ENCODE data around the gene NOL11.

Gene NOL11

DNA sequence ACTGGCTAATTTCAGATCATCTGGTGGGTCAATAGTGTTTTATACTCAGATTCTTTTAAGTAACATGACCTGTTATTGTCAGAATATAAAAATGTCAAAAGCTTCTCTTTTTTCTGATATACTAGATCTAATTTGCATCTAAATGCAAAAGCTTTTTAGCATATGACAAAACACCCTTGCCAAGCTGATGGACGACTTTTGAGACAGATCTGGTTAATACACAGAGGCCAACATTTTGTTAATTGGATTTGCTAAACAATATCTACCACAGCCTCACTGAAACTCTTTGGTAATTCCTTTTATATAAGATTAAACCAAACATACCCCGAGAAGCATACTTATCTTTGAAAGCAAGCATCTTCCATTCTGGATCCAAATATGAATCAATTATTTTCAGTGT is 10.3 kb upstream of the NOL11 start:
- Histone ChIP-seq H3K18ac (ENCODE audit: low read length) (no peak overlapping the region), H3K23ac (ENCODE audit: low read length) (no peak overlapping the region), H4K12ac (ENCODE audit: low read depth, low read length) (no peak overlapping the region), H3K9me3 (ENCODE audit: insufficient read depth, low read depth, low read length) (no peaks in the 10 kb centered on the region), H3K4me2 (ENCODE audit: low read length) (no peak overlapping the region), H3K79me2 (ENCODE audit: control insufficient read depth, insufficient read depth, low read length, poor library complexity) (no peaks in the 10 kb centered on the region), H3K79me1 (ENCODE audit: low read length) (no peaks in the 10 kb centered on the region), H3K4me3 (ENCODE audit: low read depth, low read length) (no peak overlapping the region), H2BK12ac (ENCODE audit: low read length) (no peak overlapping the region), H4K91ac (ENCODE audit: low read depth, low read length) (no peak overlapping the region), H2BK5ac (ENCODE audit: low read depth, low read length, poor library complexity) (no peak overlapping the region), H3K14ac (ENCODE audit: low read length) (no peak overlapping the region), H3K27ac (ENCODE audit: low read depth, low read length) (no peak overlapping the region), H3K4me1 (ENCODE audit: control insufficient read depth in 1 of 2, insufficient read depth in 2 of 2, low read length in 2 of 2) (peaks cover 0 to 2% of the 10 kb centered on the region in 2 experiments), H4K8ac (ENCODE audit: low read depth, low read length) (no peak overlapping the region), H3K9ac (ENCODE audit: low read length) (no peak overlapping the region), H2AFZ (ENCODE audit: insufficient read depth, low read length, poor library complexity) (no peak overlapping the region), H2AK5ac (ENCODE audit: low read length) (no peak overlapping the region), H3K36me3 (ENCODE audit: control insufficient read depth in 1 of 2, insufficient read depth in 2 of 2, low read length in 2 of 2) (no peaks in the 10 kb centered on the region), H3K4ac (ENCODE audit: low read depth, low read length) (no peak overlapping the region), H3K27me3 (ENCODE audit: insufficient read depth, low read length) (no peaks in the 10 kb centered on the region), H2BK120ac (ENCODE audit: insufficient read depth, low read length, poor library complexity) (no peak overlapping the region)
- DNase-seq = no peak
- no CpG with 5 or more reads among the region's 2 CpGs for WGBS (ENCODE audit: extremely low coverage, insufficient coverage, insufficient read length)

DNA sequence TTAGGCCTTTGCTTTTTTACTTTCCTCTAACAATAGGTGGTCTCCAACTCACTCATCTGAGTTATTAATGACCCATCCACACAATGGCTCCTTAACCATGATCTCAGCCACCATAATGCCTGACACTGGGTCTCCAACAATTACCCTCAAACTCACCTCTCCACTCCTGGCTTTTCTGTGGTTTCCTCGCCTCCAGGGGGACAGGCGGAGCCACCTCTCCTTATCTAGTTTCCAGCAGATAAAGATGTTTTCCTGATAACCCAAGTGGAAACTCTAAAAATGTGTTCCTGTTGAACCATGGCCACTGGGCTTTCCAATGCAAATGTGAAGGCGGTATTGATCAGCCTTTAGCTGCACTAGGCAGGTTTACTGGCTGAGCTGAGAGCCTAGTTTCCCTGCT is 9.4 kb upstream of the NOL11 start:
- H4K8ac ChIP-seq (ENCODE audit: low read depth, low read length) = no peak overlapping the region
- no peak overlapping the region for H3K4me3 ChIP-seq (ENCODE audit: low read depth, low read length)
- no peak overlapping the region for H2BK120ac ChIP-seq (ENCODE audit: insufficient read depth, low read length, poor library complexity)
- H3K79me2 ChIP-seq (ENCODE audit: control insufficient read depth, insufficient read depth, low read length, poor library complexity) = no peaks in the 10 kb centered on the region
- no peak overlapping the region for H2AK5ac ChIP-seq (ENCODE audit: low read length)
- H3K79me1 ChIP-seq (ENCODE audit: low read length) = no peaks in the 10 kb centered on the region
- H3K27ac ChIP-seq (ENCODE audit: low read depth, low read length) = no peak overlapping the region
- no peak overlapping the region for H3K18ac ChIP-seq (ENCODE audit: low read length)
- no peak overlapping the region for H3K4me2 ChIP-seq (ENCODE audit: low read length)
- DNase-seq = no peak
- H3K9ac ChIP-seq (ENCODE audit: low read length) = no peak overlapping the region
- H3K4me1 ChIP-seq (ENCODE audit: control insufficient read depth in 1 of 2, insufficient read depth in 2 of 2, low read length in 2 of 2) = peaks cover 0 to 2% of the 10 kb centered on the region in 2 experiments
- H4K91ac ChIP-seq (ENCODE audit: low read depth, low read length) = no peak overlapping the region
- no peaks in the 10 kb centered on the region for H3K36me3 ChIP-seq (ENCODE audit: control insufficient read depth in 1 of 2, insufficient read depth in 2 of 2, low read length in 2 of 2)
- H4K12ac ChIP-seq (ENCODE audit: low read depth, low read length) = no peak overlapping the region
- no peak overlapping the region for H2BK12ac ChIP-seq (ENCODE audit: low read length)
- no peak overlapping the region for H3K14ac ChIP-seq (ENCODE audit: low read length)
- H2AFZ ChIP-seq (ENCODE audit: insufficient read depth, low read length, poor library complexity) = no peak overlapping the region
- no peak overlapping the region for H3K23ac ChIP-seq (ENCODE audit: low read length)
- H3K27me3 ChIP-seq (ENCODE audit: insufficient read depth, low read length) = no peaks in the 10 kb centered on the region
- no peak overlapping the region for H3K4ac ChIP-seq (ENCODE audit: low read depth, low read length)
- no peak overlapping the region for H2BK5ac ChIP-seq (ENCODE audit: low read depth, low read length, poor library complexity)
- no CpG with 5 or more reads among the region's 3 CpGs for WGBS (ENCODE audit: extremely low coverage, insufficient coverage, insufficient read length)
- H3K9me3 ChIP-seq (ENCODE audit: insufficient read depth, low read depth, low read length) = no peaks in the 10 kb centered on the region

- Histone ChIP-seq H3K79me1 (ENCODE audit: low read length) (no peaks in the 10 kb centered on the region), H2AK5ac (ENCODE audit: low read length) (no peak overlapping the region), H3K18ac (ENCODE audit: low read length) (no peak overlapping the region), H3K9ac (ENCODE audit: low read length) (no peak overlapping the region), H3K23ac (ENCODE audit: low read length) (no peak overlapping the region), H3K79me2 (ENCODE audit: control insufficient read depth, insufficient read depth, low read length, poor library complexity) (no peaks in the 10 kb centered on the region), H4K8ac (ENCODE audit: low read depth, low read length) (no peak overlapping the region), H3K27ac (ENCODE audit: low read depth, low read length) (no peak overlapping the region), H3K4me2 (ENCODE audit: low read length) (no peak overlapping the region), H3K4ac (ENCODE audit: low read depth, low read length) (no peak overlapping the region), H3K9me3 (ENCODE audit: insufficient read depth, low read depth, low read length) (no peaks in the 10 kb centered on the region), H3K14ac (ENCODE audit: low read length) (no peak overlapping the region), H3K4me1 (ENCODE audit: control insufficient read depth in 1 of 2, insufficient read depth in 2 of 2, low read length in 2 of 2) (peaks cover 0 to 2% of the 10 kb centered on the region in 2 experiments), H4K12ac (ENCODE audit: low read depth, low read length) (no peak overlapping the region), H2BK12ac (ENCODE audit: low read length) (no peak overlapping the region), H3K36me3 (ENCODE audit: control insufficient read depth in 1 of 2, insufficient read depth in 2 of 2, low read length in 2 of 2) (no peaks in the 10 kb centered on the region), H2AFZ (ENCODE audit: insufficient read depth, low read length, poor library complexity) (no peak overlapping the region), H2BK5ac (ENCODE audit: low read depth, low read length, poor library complexity) (no peak overlapping the region), H3K4me3 (ENCODE audit: low read depth, low read length) (no peak overlapping the region), H2BK120ac (ENCODE audit: insufficient read depth, low read length, poor library complexity) (no peak overlapping the region), H4K91ac (ENCODE audit: low read depth, low read length) (no peak overlapping the region), H3K27me3 (ENCODE audit: insufficient read depth, low read length) (no peaks in the 10 kb centered on the region)
- DNase-seq = no peak
- WGBS (ENCODE audit: extremely low coverage, insufficient coverage, insufficient read length) = 100% methylated on average over 1 of the region's 4 CpGs
These were observed 5.8 kb upstream of the NOL11 start for GRCh38 chr17:67711916-67712315.

- H3K4me2 ChIP-seq (ENCODE audit: low read length) = no peak overlapping the region
- no peak overlapping the region for H3K9ac ChIP-seq (ENCODE audit: low read length)
- H3K79me2 ChIP-seq (ENCODE audit: control insufficient read depth, insufficient read depth, low read length, poor library complexity) = no peaks in the 10 kb centered on the region
- no peak overlapping the region for H2BK5ac ChIP-seq (ENCODE audit: low read depth, low read length, poor library complexity)
- no peak overlapping the region for H4K91ac ChIP-seq (ENCODE audit: low read depth, low read length)
- no peak overlapping the region for H4K8ac ChIP-seq (ENCODE audit: low read depth, low read length)
- 100% methylated on average over 1 of the region's 4 CpGs for WGBS (ENCODE audit: extremely low coverage, insufficient coverage, insufficient read length)
- no peak overlapping the region for H3K23ac ChIP-seq (ENCODE audit: low read length)
- H3K18ac ChIP-seq (ENCODE audit: low read length) = no peak overlapping the region
- no peak overlapping the region for H2BK12ac ChIP-seq (ENCODE audit: low read length)
- no peak overlapping the region for H3K27ac ChIP-seq (ENCODE audit: low read depth, low read length)
- no peak overlapping the region for H2AFZ ChIP-seq (ENCODE audit: insufficient read depth, low read length, poor library complexity)
- no peak overlapping the region for H4K12ac ChIP-seq (ENCODE audit: low read depth, low read length)
- no peaks in the 10 kb centered on the region for H3K9me3 ChIP-seq (ENCODE audit: insufficient read depth, low read depth, low read length)
- no peak overlapping the region for H2AK5ac ChIP-seq (ENCODE audit: low read length)
- peaks cover 0 to 2% of the 10 kb centered on the region in 2 experiments for H3K4me1 ChIP-seq (ENCODE audit: control insufficient read depth in 1 of 2, insufficient read depth in 2 of 2, low read length in 2 of 2)
- no peaks in the 10 kb centered on the region for H3K36me3 ChIP-seq (ENCODE audit: control insufficient read depth in 1 of 2, insufficient read depth in 2 of 2, low read length in 2 of 2)
- no peaks in the 10 kb centered on the region for H3K27me3 ChIP-seq (ENCODE audit: insufficient read depth, low read length)
- H3K79me1 ChIP-seq (ENCODE audit: low read length) = no peaks in the 10 kb centered on the region
- H2BK120ac ChIP-seq (ENCODE audit: insufficient read depth, low read length, poor library complexity) = no peak overlapping the region
- H3K4me3 ChIP-seq (ENCODE audit: low read depth, low read length) = no peak overlapping the region
- no peak overlapping the region for H3K4ac ChIP-seq (ENCODE audit: low read depth, low read length)
- H3K14ac ChIP-seq (ENCODE audit: low read length) = no peak overlapping the region
- no peak for DNase-seq
These were observed 5.4 kb upstream of the NOL11 start for GRCh38 chr17:67712375-67712774.

Data from trophoblast cell (in vitro differentiated cells and primary cell).